ENCODE data around the gene GRPEL1.

DNA sequence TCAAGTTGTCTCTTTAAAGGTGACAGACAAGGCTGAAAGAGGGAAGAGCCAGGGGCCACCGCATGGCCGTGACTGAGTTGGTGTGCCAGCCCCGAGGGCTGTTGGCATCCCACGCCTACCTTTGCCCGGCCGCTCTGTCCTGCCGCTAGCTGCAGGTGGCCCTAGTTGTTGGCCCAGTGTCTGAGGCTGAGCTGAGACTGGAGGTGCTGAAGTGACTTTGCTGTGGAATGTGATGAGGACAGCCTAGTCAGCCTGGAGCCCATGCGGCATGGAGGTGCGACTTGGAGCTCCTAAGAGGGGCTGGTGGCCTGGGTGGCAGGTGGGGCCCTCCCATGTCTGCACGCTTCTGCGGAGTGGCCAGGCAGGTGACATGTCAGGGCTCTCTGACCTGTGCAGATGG lies 18.1 kb downstream of the GRPEL1 start:
- TF ChIP-seq MXI1 (IDR thresholded peaks at IDR 0.05; ENCODE audit: low read depth, low read length) (no peak), RFX5 (IDR thresholded peaks at IDR 0.05; ENCODE audit: low read length) (no peak), SMC3 (IDR thresholded peaks at IDR 0.05; ENCODE audit: low read depth, low read length) (no peak), JUND (IDR thresholded peaks at IDR 0.05) (no peak), RXRA (IDR thresholded peaks at IDR 0.05; ENCODE audit: borderline replicate concordance, low read depth) (no peak)
- TF ChIP-seq, protein P1, sequence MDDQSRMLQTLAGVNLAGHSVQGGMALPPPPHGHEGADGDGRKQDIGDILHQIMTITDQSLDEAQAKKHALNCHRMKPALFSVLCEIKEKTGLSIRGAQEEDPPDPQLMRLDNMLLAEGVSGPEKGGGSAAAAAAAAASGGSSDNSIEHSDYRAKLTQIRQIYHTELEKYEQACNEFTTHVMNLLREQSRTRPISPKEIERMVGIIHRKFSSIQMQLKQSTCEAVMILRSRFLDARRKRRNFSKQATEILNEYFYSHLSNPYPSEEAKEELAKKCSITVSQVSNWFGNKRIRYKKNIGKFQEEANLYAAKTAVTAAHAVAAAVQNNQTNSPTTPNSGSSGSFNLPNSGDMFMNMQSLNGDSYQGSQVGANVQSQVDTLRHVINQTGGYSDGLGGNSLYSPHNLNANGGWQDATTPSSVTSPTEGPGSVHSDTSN (IDR thresholded peaks at IDR 0.05), result no peak
- TF ChIP-seq, protein P2, sequence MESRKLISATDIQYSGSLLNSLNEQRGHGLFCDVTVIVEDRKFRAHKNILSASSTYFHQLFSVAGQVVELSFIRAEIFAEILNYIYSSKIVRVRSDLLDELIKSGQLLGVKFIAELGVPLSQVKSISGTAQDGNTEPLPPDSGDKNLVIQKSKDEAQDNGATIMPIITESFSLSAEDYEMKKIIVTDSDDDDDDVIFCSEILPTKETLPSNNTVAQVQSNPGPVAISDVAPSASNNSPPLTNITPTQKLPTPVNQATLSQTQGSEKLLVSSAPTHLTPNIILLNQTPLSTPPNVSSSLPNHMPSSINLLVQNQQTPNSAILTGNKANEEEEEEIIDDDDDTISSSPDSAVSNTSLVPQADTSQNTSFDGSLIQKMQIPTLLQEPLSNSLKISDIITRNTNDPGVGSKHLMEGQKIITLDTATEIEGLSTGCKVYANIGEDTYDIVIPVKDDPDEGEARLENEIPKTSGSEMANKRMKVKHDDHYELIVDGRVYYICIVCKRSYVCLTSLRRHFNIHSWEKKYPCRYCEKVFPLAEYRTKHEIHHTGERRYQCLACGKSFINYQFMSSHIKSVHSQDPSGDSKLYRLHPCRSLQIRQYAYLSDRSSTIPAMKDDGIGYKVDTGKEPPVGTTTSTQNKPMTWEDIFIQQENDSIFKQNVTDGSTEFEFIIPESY (IDR thresholded peaks at IDR 0.05; ENCODE audit: borderline replicate concordance, low read depth), result no peak
- TF ChIP-seq, protein P3, sequence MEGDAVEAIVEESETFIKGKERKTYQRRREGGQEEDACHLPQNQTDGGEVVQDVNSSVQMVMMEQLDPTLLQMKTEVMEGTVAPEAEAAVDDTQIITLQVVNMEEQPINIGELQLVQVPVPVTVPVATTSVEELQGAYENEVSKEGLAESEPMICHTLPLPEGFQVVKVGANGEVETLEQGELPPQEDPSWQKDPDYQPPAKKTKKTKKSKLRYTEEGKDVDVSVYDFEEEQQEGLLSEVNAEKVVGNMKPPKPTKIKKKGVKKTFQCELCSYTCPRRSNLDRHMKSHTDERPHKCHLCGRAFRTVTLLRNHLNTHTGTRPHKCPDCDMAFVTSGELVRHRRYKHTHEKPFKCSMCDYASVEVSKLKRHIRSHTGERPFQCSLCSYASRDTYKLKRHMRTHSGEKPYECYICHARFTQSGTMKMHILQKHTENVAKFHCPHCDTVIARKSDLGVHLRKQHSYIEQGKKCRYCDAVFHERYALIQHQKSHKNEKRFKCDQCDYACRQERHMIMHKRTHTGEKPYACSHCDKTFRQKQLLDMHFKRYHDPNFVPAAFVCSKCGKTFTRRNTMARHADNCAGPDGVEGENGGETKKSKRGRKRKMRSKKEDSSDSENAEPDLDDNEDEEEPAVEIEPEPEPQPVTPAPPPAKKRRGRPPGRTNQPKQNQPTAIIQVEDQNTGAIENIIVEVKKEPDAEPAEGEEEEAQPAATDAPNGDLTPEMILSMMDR (IDR thresholded peaks at IDR 0.05), result no peak

All from SK-N-SH (cell line).